ENCODE measurements around the gene PCSK9.

- TF ChIP-seq CTCF (IDR thresholded peaks at IDR 0.05) = no peak
- no peak for TF ChIP-seq POLR2A (IDR thresholded peaks at IDR 0.05)
Measured at GRCh38 chr1:55006931-55007330, 32.4 kb upstream of the PCSK9 start.

All from thyroid gland (tissue), 4 donors.